Left lobe of liver (tissue), 2 donors: ENCODE measurements around the gene GPI. TPM values are rescaled to one million over a fixed set of nuclear protein-coding genes. Genes with fewer than 3 reads are reported as not detected.
"Not testable (repeated sequence)": the region's sequence is repeated elsewhere in the genome, so short reads cannot be mapped to it uniquely, and the experiment has no call there.

Experiments
- ATAC-seq: fragments of 200-7000 bp; cut with Tn5 transposase; one replicate; pipeline ENCODE4 v1.9.1; 2020; ENCODE audit warnings: mild to moderate bottlenecking, moderate library complexity
- DNase-seq: peaks from one replicate; pipeline ENCODE4 v3.0.0-alpha.2; 2020; ENCODE audit warnings: low spot score
- total RNA-seq: library from RNA; stranded (reverse); gene quantifications from one replicate; pipeline ENCODE4 v1.2.1, GENCODE V29; 2021
- donor health status: DM: no; HTN: no; CAD: no; lungs with moderate emphysema.
- donor health status: DM: no; HTN: yes; CAD: no.

The GPI gene
- 194 TPM for total RNA-seq

DNA sequence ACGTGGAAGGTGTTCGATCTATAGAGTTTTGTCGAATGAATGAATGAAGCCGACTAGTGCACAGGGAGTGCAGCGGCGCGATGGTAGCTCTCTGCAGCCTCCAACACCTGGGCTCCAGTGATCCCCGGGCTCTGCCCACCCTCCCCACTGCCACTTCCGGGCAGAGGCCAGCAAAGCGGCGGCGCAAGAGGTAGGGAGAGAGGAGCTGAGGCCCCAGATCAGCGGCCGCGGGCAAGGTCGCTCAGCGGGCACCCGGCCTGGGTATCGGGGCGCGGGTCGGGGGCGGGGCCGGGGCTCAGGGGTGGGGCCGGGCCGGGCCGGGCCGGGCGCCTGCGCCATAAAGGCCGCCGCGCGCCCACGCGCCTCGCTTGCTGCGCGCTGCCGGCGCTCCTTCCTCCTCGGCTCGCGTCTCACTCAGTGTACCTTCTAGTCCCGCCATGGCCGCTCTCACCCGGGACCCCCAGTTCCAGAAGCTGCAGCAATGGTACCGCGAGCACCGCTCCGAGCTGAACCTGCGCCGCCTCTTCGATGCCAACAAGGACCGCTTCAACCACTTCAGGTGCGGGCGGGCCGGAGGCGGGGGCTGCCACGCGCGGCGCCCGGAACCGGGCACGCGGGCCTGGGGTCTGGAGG lies at the start of gene GPI:
TSS of gene GPI (plus strand) at position 367 of the 633 bp plus-strand sequence. CDS start at position 438, 71 bp downstream.
- ATAC-seq (peak; percentile 86), DNase-seq (peak; percentile 78)

DNA sequence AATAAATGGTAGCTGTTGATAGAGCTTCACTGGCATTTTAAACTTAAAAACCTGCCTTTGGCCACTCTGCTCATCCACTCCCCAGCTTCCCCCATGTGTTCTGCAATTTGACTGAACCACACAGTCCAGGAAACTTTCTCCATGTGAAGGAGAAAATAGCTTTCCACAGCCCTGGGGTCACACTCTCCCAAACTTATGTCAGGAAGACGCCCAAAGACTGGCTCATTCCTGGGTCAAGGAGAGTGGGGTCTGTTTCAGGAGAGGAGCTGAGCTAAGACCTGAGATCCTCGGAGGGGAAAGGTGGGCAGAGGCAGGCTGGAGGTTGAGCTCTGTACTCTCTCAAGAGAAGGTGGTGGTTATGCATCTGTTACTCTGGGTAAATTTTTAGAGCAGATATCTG lies 48.7 kb upstream of the GPI start:
- no peak for DNase-seq
- no peak for ATAC-seq

DNA sequence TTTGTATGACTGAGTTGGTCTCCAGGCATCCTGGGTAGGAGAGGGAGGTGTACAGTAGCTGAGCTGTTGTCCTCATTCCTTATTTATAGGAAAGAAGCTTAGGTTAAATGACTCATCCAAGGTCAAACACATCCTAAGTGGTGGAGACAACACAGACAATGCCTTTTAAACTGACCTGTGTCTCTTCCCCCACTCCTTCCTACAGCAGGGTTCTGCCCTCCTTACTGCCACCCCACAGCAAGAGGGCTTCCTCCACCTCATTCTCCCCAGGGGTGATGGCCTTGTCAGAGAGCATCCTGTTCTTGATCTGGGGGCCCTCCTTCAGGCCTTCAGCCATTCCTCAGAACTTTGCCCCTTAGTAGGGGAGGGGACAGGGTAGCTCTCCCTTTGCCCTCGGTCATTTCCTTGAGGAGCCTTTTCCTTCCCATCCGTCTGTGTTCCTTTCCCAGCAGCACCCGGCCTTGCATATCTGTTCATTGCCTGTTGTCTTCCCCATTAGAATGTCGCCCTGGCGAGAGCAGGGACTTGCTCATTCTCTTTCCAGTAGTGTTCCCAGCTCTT lies 48.2 kb upstream of the GPI start:
- ATAC-seq (peak; percentile 44), DNase-seq (no peak)

- no peak for DNase-seq
These were observed 47.6 kb upstream of the GPI start for GRCh38 chr19:34317311-34317927.

GRCh38 chr19:34319230-34319585 lies 45.8 kb upstream of the GPI start:
- ATAC-seq (no peak), DNase-seq (no peak)

More at GRCh38 chr19:34317311-34317927, 47.6 kb upstream of the GPI start:
- peak; percentile 44 for ATAC-seq

GRCh38 chr19:34319785-34320184 lies 45.2 kb upstream of the GPI start:
- ATAC-seq (no peak), DNase-seq (no peak)

DNA sequence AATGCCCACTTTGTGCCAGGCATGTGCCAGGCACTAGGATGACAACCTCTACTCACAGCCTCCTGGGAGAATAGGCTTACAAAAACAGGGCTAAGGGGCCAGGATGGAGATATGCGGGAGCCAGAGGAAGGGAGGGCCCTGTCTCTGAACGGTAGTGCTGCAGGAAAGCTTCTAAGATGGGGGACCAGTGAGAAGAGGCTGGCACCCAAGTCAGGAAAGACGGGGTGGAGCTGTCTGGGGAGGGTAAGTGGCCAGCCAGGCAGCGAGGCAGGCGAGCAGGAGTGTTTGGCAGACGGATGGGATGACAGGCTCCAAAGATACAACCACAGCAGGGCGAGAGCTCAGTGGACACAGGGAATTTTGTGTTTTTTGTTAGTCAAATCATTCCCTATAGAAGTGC lies 44.7 kb upstream of the GPI start:
- no peak for DNase-seq
- no peak for ATAC-seq

GRCh38 chr19:34321735-34322134 lies 43.3 kb upstream of the GPI start:
- DNase-seq = no peak
- ATAC-seq = no peak

- DNase-seq = no peak
- ATAC-seq = no peak
These were observed 41.4 kb upstream of the GPI start for GRCh38 chr19:34323433-34324204.

DNA sequence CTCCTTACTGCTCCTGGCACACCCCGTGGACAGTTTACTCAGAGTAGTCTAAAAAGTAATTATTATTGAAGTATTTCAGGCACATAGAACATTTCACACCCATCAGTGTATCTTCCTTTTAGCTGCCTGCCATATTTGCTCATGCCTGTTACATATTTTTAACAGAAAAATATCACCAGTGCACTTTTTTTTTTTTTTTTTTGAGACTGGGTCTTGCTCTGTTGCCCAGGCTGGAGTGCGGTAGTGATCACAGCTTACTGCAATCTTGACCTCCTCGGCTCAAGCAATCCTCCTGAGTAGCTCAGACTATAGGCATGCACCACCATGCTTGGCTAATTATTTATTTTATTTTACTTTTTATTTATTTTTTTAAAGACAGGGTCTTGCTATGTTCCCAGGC lies 40.7 kb upstream of the GPI start:
- DNase-seq (no peak), ATAC-seq (no peak)

GRCh38 chr19:34325181-34325580 lies 39.8 kb upstream of the GPI start:
- DNase-seq (no peak), ATAC-seq (no peak)

DNA sequence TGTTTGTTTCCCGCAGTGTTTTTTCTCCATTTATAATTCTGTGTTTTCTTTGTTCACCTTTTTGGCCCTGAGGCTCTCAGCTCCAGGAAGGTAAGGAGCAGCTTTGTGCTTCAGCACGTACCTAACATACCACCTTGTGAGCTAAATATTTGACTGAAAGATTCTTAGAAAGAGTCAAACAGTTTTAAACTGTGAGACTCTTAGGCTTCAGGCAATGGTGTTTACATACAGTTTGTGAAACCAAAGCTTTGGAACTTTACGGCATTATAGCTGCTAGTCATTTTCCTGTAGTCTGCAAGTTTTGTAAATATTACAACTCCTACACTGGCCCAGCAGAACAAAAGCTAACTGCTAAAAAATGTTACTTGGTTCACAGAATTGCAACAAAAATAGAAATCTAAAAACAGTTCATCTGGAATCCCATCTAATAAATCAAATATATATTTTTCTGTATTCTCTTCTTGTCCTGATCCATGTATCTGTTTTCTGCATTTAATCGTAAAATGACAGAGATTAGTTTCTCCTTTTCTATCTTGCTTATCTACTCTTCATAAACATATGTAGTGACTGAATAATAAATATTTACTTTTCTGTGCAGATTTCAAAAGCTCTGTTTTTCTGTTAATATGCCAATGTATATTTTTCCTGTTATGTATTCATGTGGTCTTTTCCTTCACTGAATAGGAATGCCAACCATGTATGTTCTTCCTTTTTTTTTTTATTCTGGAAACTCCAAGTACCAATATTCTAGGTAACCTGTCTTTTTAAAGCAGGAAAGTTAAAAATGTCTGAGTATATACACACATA lies 38.8 kb upstream of the GPI start:
- ATAC-seq = peak; percentile 73

DNA sequence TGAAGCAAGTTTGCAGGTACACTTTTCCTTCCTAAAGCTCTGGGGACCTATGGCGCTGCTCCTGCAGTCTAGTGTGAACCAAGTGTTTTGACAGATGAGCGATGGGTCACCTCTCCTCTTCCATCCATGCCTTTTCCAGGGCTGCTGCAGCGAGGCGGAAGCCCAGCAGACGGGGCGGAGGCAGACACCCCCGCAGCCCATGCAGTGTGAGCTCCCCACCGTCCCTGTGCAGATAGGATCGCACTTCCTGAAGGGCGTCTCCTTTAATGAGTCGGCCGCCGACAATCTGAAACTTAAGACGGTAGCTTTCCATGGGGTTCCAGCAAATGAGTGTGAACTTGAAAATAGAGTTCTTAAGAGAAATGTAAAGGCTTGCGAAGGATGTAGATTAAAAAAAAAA lies 37.1 kb upstream of the GPI start:
- no peak for DNase-seq
- peak; percentile 21 for ATAC-seq

More for the DNA sequence above, 38.8 kb upstream of the GPI start:
- no peak for DNase-seq

- DNase-seq (no peak), ATAC-seq (peak; percentile 55)
These were observed 36.0 kb upstream of the GPI start for GRCh38 chr19:34328982-34329381.

DNA sequence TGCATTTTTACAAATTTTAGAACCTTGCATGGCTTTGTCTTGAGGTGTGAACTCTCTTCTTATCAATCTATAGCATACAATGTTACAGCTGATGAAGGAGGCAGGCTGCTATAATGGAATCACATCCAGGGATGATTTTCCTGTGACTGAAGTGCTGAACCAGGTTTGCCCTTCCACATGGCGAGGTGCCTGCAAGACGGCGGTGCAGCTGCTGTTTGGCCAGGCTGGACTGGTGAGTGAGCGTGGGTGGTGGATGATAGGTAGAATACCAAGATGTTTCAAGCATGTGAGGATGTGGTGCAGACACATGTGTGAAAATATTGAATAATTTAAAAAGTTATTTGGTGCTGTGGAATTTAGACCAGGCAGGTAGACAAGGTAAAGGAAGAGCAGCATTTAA lies 34.9 kb upstream of the GPI start:
- ATAC-seq (no peak), DNase-seq (no peak)

DNA sequence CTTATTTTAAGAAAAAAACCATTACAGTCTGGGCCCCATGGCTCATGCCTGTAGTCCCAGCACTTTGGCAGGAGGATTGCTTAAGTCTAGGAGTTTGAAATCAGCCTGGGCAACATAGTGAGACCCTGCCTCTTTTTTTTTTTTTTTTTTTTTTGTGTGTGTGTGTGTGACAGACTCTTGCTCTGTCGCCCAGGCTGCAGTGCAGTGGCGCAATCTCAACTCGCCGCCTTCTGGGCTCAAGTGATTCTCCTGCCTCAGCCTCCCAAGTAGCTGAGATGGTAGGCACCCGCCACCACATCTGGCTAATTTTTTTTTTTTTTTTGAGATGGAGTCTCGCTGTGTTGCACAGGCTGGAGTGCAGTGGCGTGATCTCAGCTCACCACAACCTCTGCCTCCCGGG lies 34.4 kb upstream of the GPI start:
- not testable (repeated sequence) for ATAC-seq, DNase-seq

DNA sequence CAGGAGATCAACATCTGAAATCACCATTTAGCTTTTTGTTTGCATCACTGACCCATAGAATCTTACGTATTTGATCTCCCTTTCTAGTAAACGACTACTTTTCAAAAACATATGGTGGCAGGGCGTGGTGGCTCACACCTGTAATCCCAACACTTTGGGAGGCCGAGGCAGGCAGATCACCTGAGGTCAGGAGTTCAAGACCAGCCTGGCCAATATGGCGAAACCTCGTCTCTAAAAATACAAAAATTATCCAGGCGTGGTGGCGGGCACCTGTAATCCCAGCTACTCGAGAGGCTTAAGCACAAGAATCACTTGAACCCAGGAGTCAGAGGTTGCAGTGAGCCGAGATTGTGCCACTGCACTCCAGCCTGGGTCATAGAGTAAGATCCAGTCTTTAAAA lies 33.4 kb upstream of the GPI start:
- not testable (repeated sequence) for DNase-seq, ATAC-seq

DNA sequence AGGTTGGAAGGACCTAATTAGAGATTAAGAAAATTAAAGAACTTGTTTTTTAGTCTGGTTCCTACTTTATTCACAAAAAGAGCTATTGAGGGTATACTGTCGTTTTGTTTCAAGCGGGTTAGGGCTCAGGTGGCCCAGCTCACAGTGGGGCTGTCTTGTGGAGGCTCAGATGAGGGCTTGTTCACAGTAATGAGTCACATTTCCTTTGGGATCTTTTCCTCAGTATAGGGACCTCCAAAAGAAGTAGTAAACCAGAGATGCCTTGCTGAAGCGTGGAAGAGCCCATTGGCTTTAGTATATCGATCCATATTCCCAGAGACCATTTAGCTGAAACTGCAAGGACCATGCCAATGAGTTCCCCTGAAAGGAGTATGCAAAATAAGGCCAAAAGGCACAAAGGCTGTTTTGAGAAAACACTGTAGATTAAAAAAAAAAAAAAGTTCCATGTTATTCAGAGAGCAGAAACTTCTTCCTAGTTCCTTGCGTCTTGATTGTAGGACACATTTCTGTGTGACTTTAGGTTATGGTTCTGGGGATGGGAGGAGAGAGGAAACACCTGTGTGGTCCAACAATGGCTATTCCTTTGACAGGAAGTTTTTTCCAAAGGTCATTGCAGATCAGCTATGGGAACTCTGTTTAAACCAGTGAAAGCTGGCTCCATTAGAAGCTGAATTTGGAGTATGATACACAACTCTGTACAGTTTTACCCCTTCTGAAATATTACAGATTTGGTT lies 32.8 kb upstream of the GPI start:
- DNase-seq = no peak
- no peak for ATAC-seq

- no peak for DNase-seq
- ATAC-seq = no peak
These were observed 29.1 kb upstream of the GPI start for GRCh38 chr19:34335914-34336313.

DNA sequence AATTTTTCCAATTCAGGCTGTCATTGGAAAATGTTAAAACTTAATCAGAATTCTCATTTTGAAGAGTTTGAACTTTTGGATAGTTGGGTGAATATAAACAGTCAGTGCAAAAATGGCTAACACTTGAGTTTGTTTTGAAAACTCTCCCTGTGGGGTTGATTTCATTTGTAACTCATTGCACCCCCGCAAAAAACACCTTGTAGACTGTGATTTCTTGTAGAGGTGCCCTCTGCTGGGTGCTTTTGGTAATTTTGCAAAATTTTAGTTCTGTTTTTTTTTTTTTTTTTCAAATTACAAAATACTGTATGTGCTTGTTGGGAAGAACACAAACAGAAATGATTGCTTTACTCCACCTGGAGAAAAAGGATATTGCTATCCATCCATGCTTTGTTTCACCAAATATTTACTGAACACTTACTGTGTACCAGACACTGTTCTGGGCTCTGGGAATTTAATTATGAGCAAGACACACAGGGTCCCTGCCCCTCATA lies 28.2 kb upstream of the GPI start:
- DNase-seq (no peak), ATAC-seq (peak; percentile 56)
